ENCODE data around the gene DRGX.

DNA sequence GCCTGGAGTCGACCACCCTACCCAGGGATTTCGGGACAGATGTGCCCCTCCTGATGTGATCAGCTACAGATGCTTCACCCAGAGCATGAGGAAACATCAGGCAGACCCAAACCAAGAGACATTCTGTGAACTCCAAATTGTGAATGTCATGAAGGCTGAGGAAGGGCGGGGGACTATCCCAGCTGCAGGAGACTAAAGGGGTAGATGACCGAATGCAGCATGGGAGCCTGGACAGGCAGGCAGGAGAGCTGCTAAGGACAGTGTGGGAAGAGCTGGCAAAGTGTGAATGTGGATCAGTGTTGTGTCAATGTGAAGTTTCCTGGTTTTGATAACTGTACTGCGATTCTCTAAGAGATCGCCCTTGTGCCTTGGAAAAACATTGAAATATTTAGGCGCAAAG is 19.2 kb upstream of the DRGX start:
- TF ChIP-seq RAD21 (IDR thresholded peaks at IDR 0.05; ENCODE audit: insufficient read depth, low read depth, low read length) (no peak), DPF2 (IDR thresholded peaks at IDR 0.05) (no peak), POLR2AphosphoS5 (IDR thresholded peaks at IDR 0.05; ENCODE audit: low read length) (no peak)

Data from GM12878 (cell line).